ENCODE data around the gene C3orf33. TPM values are rescaled to one million over a fixed set of nuclear protein-coding genes. Genes with fewer than 3 reads are reported as not detected.
A peak's percentile ranks its signal among the peaks of the same experiment; 100 is the strongest.

Gene C3orf33
- total and polyA plus RNA-seq, 2 of the 8 experiments (the other 6 are each of a cell fraction or from before 2014, with no cell fraction given) = 3.4 to 4.5 TPM

DNA sequence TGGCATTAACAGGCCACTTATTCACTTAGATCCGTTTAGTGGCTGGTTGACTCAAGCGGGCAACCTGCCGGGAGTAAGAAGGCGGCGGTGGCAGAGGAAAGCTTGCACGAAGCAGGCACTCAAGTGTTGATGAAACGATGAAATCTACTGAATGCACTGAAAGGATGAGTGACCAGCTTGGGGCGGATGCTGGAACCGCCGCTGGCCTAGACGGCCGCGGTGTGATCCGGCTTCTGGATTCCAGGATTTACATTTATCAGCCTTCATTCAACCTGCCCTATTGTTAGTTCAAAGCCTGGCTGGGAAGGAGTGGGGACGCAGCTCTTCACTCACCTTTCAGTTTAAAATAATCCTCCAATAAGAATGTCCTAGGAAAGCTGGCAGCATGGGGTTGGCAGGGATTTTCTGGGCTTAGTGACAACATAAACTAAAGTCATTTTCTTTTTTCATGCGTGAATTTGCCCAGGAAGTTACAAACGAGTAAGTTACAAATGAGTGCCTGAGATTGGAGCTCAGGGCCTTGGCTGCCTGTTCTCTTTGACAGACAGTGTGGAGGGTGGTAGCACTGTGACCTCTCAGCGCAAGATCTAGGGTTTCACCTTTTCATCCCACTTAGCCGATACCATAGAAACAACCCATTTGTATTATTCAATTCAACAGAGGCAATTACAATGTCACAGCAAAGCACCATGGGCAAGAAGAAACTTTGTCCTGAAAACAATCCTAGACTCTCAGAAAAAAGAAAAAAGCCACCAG lies 60.1 kb downstream of the C3orf33 start (continued):
- TF ChIP-seq SIN3A (conservative IDR thresholded peaks at IDR 0.05 in 1 of 2, IDR thresholded peaks at IDR 0.05 in 1 of 2; ENCODE audit: low read depth in 1 of 2, low read length in 2 of 2) = peak in 1 of 2 experiments; percentile 55; a peak in 1 of 4 replicates
- no peak for TF ChIP-seq HDAC6 (IDR thresholded peaks at IDR 0.05; ENCODE audit: low read depth, low read length)
- TF ChIP-seq BACH1 (IDR thresholded peaks at IDR 0.05; ENCODE audit: low read length) = no peak
- no peak for TF ChIP-seq GABPA (IDR thresholded peaks at IDR 0.05; ENCODE audit: borderline replicate concordance, insufficient read depth, low read length)
- no peak for TF ChIP-seq ZNF274 (IDR thresholded peaks at IDR 0.05; ENCODE audit: borderline replicate concordance, extremely low read depth, low read length)
- TF ChIP-seq MAFK (IDR thresholded peaks at IDR 0.05; ENCODE audit: low read depth, low read length) = no peak
- TF ChIP-seq SAP30 (IDR thresholded peaks at IDR 0.05; ENCODE audit: insufficient read depth, insufficient replicate concordance, low read length) = peak; percentile 31
- TF ChIP-seq SP1 (IDR thresholded peaks at IDR 0.05; ENCODE audit: low read depth, low read length) = peak; percentile 96
- no peak for TF ChIP-seq TEAD4 (IDR thresholded peaks at IDR 0.05; ENCODE audit: low read depth, low read length)
- 0 out of 2 replicates have a peak, but pooled peaks have one; percentile 22 for TF ChIP-seq CHD2 (IDR thresholded peaks at IDR 0.05; ENCODE audit: low read length)
- TF ChIP-seq TAF1 (IDR thresholded peaks at IDR 0.05; ENCODE audit: low read depth, low read length) = peak; percentile 74
- TF ChIP-seq KDM5A (IDR thresholded peaks at IDR 0.05; ENCODE audit: low read length) = no peak
- no peak for TF ChIP-seq NRF1 (IDR thresholded peaks at IDR 0.05; ENCODE audit: low read depth, low read length)
- TF ChIP-seq EZH2 (IDR thresholded peaks at IDR 0.05; ENCODE audit: low read depth, low read length, severe bottlenecking) = no peak
- TF ChIP-seq FOSL1 (IDR thresholded peaks at IDR 0.05; ENCODE audit: insufficient read depth, low read depth, low read length) = no peak
- TF ChIP-seq ATF2 (IDR thresholded peaks at IDR 0.05; ENCODE audit: low read length) = no peak
- no peak for TF ChIP-seq HDAC2 (IDR thresholded peaks at IDR 0.05; ENCODE audit: borderline replicate concordance in 1 of 2, low read depth in 2 of 2, low read length in 2 of 2)
- TF ChIP-seq ASH2L (IDR thresholded peaks at IDR 0.05; ENCODE audit: low read length) = peak; percentile 58
- no peak for TF ChIP-seq BCL11A (IDR thresholded peaks at IDR 0.05; ENCODE audit: low read depth in 2 of 2, low read length in 2 of 2)
- no peak for TF ChIP-seq POLR2AphosphoS5 (IDR thresholded peaks at IDR 0.05; ENCODE audit: low read depth, low read length)
- no peak for TF ChIP-seq CEBPB (IDR thresholded peaks at IDR 0.05; ENCODE audit: low read depth, low read length)
- no peak for TF ChIP-seq JUND (IDR thresholded peaks at IDR 0.05; ENCODE audit: low read length)
- TF ChIP-seq SUZ12 (IDR thresholded peaks at IDR 0.05; ENCODE audit: low read length) = no peak

All from H1 (cell line).